ENCODE results near the gene TNFAIP8L2. TPM values are rescaled to one million over a fixed set of nuclear protein-coding genes. Genes with fewer than 3 reads are reported as not detected.

TNFAIP8L2 gene
- total RNA-seq (2022; extraction: Qiagen RNA extraction): not detected in 5 replicates

GRCh38 chr1:151156515-151156819 lies at the start of gene TNFAIP8L2:
Gene TNFAIP8L2, plus strand, starts transcription at chr1:151156649. Its CDS starts 2,049 bp downstream, at chr1:151158698.

GRCh38 chr1:151146412-151147131 lies 9.9 kb upstream of the TNFAIP8L2 start, which contains the start of gene SEMA6C:
Gene SEMA6C, minus strand, starts transcription at chr1:151146631. Its CDS starts 4,010 bp downstream, at chr1:151142621.

GRCh38 chr1:151165738-151166504 lies 9.5 kb downstream of the TNFAIP8L2 start, which contains the start of the genes LYSMD1 and SCNM1:
Gene LYSMD1, minus strand, starts transcription at chr1:151165902. Its CDS starts 644 bp downstream, at chr1:151165258.
Gene SCNM1, plus strand, starts transcription at chr1:151166144. Its CDS starts 9 bp downstream, at chr1:151166153.

GRCh38 chr1:151175863-151176262 lies 19.4 kb downstream of the TNFAIP8L2 start, which contains the start of gene TMOD4:
Gene TMOD4, minus strand, starts transcription at chr1:151175981. Its CDS starts 1,106 bp downstream, at chr1:151174875.

GRCh38 chr1:151189637-151190445 lies 33.4 kb downstream of the TNFAIP8L2 start, which contains the start of gene VPS72:
Gene VPS72, minus strand, starts transcription at chr1:151190197. Its CDS starts 76 bp downstream, at chr1:151190121.

GRCh38 chr1:151198254-151199127 lies 42.0 kb downstream of the TNFAIP8L2 start, which contains the start of gene PIP5K1A:
Gene PIP5K1A, plus strand, starts transcription at chr1:151198552. Its CDS starts 445 bp downstream, at chr1:151198997.

Other genes starting within 250 kb of the TNFAIP8L2 start
- gene SETDB1, start 230.3 kb upstream of the TNFAIP8L2 start, total RNA-seq (2022; extraction: Qiagen RNA extraction): 21.2 to 26.1 TPM (median 23.9 TPM) in 5 replicates
- 239 to 262 TPM (median 246 TPM) in 5 replicates for gene CERS2, start 181.8 kb upstream of the TNFAIP8L2 start, total RNA-seq (2022; extraction: Qiagen RNA extraction)
- gene ANXA9, start 174.4 kb upstream of the TNFAIP8L2 start, total RNA-seq (2022; extraction: Qiagen RNA extraction): 0.51 to 1.2 TPM (median 0.92 TPM) in 5 replicates
- gene MINDY1, start 149.7 kb upstream of the TNFAIP8L2 start, total RNA-seq (2022; extraction: Qiagen RNA extraction): 2.1 to 3.7 TPM (median 2.8 TPM) in 5 replicates
- 11.3 to 15.4 TPM (median 15.0 TPM) in 5 replicates for gene PRUNE1, start 148.2 kb upstream of the TNFAIP8L2 start, total RNA-seq (2022; extraction: Qiagen RNA extraction)
- 0.06 to 0.30 TPM (median 0.15 TPM) in 5 replicates for gene BNIPL, start 120.1 kb upstream of the TNFAIP8L2 start, total RNA-seq (2022; extraction: Qiagen RNA extraction)
- 5.7 to 8.6 TPM (median 6.6 TPM) in 5 replicates for gene C1orf56, start 108.9 kb upstream of the TNFAIP8L2 start, total RNA-seq (2022; extraction: Qiagen RNA extraction)
- gene CDC42SE1, start 97.0 kb upstream of the TNFAIP8L2 start, total RNA-seq (2022; extraction: Qiagen RNA extraction): 76.7 to 92.0 TPM (median 80.0 TPM) in 5 replicates
- 13.2 to 16.7 TPM (median 16.1 TPM) in 5 replicates for gene MLLT11, start 96.3 kb upstream of the TNFAIP8L2 start, total RNA-seq (2022; extraction: Qiagen RNA extraction)
- gene GABPB2, start 85.9 kb upstream of the TNFAIP8L2 start, total RNA-seq (2022; extraction: Qiagen RNA extraction): 2.4 to 3.1 TPM (median 2.9 TPM) in 5 replicates
- 1.5 to 2.6 TPM (median 1.7 TPM) in 5 replicates for gene SEMA6C, start 10.0 kb upstream of the TNFAIP8L2 start, total RNA-seq (2022; extraction: Qiagen RNA extraction)
- 5.1 to 7.5 TPM (median 6.3 TPM) in 5 replicates for gene LYSMD1, start 9.3 kb downstream of the TNFAIP8L2 start, total RNA-seq (2022; extraction: Qiagen RNA extraction)
- 44.5 to 47.6 TPM (median 46.1 TPM) in 5 replicates for gene SCNM1, start 9.5 kb downstream of the TNFAIP8L2 start, total RNA-seq (2022; extraction: Qiagen RNA extraction)
- 0.25 to 0.32 TPM (median 0.30 TPM) in 3 of 5 replicates, not detected in the others for gene TMOD4, start 19.3 kb downstream of the TNFAIP8L2 start, total RNA-seq (2022; extraction: Qiagen RNA extraction)
- 42.7 to 63.6 TPM (median 44.0 TPM) in 5 replicates for gene VPS72, start 33.5 kb downstream of the TNFAIP8L2 start, total RNA-seq (2022; extraction: Qiagen RNA extraction)
- 45.0 to 60.9 TPM (median 49.8 TPM) in 5 replicates for gene PIP5K1A, start 41.9 kb downstream of the TNFAIP8L2 start, total RNA-seq (2022; extraction: Qiagen RNA extraction)
- 173 to 208 TPM (median 192 TPM) in 5 replicates for gene PSMD4, start 98.1 kb downstream of the TNFAIP8L2 start, total RNA-seq (2022; extraction: Qiagen RNA extraction)
- 10.6 to 14.6 TPM (median 12.9 TPM) in 5 replicates for gene ZNF687, start 125.7 kb downstream of the TNFAIP8L2 start, total RNA-seq (2022; extraction: Qiagen RNA extraction)
- gene PI4KB, start 170.8 kb downstream of the TNFAIP8L2 start, total RNA-seq (2022; extraction: Qiagen RNA extraction): 22.7 to 27.1 TPM (median 25.0 TPM) in 5 replicates
- gene RFX5, start 190.6 kb downstream of the TNFAIP8L2 start, total RNA-seq (2022; extraction: Qiagen RNA extraction): 18.8 to 24.9 TPM (median 21.2 TPM) in 5 replicates
- 5.7 to 8.9 TPM (median 6.7 TPM) in 5 replicates for gene SELENBP1, start 216.1 kb downstream of the TNFAIP8L2 start, total RNA-seq (2022; extraction: Qiagen RNA extraction)
- 364 to 428 TPM (median 401 TPM) in 5 replicates for gene PSMB4, start 242.9 kb downstream of the TNFAIP8L2 start, total RNA-seq (2022; extraction: Qiagen RNA extraction)